ENCODE measurements around the gene ACP5. TPM values are rescaled to one million over a fixed set of nuclear protein-coding genes. Genes with fewer than 3 reads are reported as not detected.

Gene ACP5
- total RNA-seq, 1 experiment from 2014 or later = 2.3 TPM

GRCh38 chr19:11541238-11541637 lies 36.2 kb downstream of the ACP5 start:
- H3K56ac ChIP-seq (ENCODE audit: insufficient read length, low read depth, low read length) = no peak overlapping the region
- H3K4me2 ChIP-seq (ENCODE audit: insufficient read depth, insufficient read length, low read length) = no peak overlapping the region
- no peaks in the 10 kb centered on the region for H4K20me1 ChIP-seq (ENCODE audit: control insufficient read depth, insufficient read depth, insufficient read length)
- H2BK5ac ChIP-seq (ENCODE audit: insufficient read length, low read length) = no peak overlapping the region
- Mint-ChIP-seq H3K9me3 (no peaks in the 10 kb centered on the region; a peak in 1 of 5 replicates), H3K4me1 (peaks cover 13 to 21% of the 10 kb centered on the region in 2 experiments), H3K27ac (no peak overlapping the region), H3K4me3 (no peak overlapping the region), H3K27me3 (ENCODE audit: low read depth) (peaks cover 2% of the 10 kb centered on the region), H3K36me3 (ENCODE audit: insufficient read depth in 1 of 3, low read depth in 3 of 3) (peaks cover 0 to 2% (median 0%) of the 10 kb centered on the region in 3 experiments; a peak in 2 of 7 replicates)
- no peaks in the 10 kb centered on the region for H3K79me1 ChIP-seq (ENCODE audit: insufficient read depth, low read depth, low read length, poor library complexity, severe bottlenecking)
- no peak overlapping the region for H2BK12ac ChIP-seq (ENCODE audit: insufficient read length, low read depth, low read length)
- H4K91ac ChIP-seq (ENCODE audit: insufficient read length, low read depth, low read length) = no peak overlapping the region
- no peaks in the 10 kb centered on the region for H3K9me3 ChIP-seq (ENCODE audit: control insufficient read depth, low read depth, low read length)
- no peak overlapping the region for H3K14ac ChIP-seq (ENCODE audit: insufficient read depth, low read length)
- no peaks in the 10 kb centered on the region for H3K79me2 ChIP-seq (ENCODE audit: insufficient read depth, low read length)
- H2AK5ac ChIP-seq (ENCODE audit: insufficient read length, low read length) = no peak overlapping the region
- H3K23me2 ChIP-seq (ENCODE audit: insufficient read length, low read depth, low read length, poor library complexity, severe bottlenecking) = peaks cover 9% of the 10 kb centered on the region
- H2BK20ac ChIP-seq (ENCODE audit: low read depth, low read length, poor library complexity, severe bottlenecking) = no peak overlapping the region
- H4K5ac ChIP-seq (ENCODE audit: insufficient read length, low read depth, low read length) = no peak overlapping the region
- peaks cover 4% of the 10 kb centered on the region; the same call in 1 of the 2 replicates for H3K4me1 ChIP-seq (ENCODE audit: insufficient read depth, low read length)
- no peak overlapping the region for H3T11ph ChIP-seq (ENCODE audit: low read length)
- H3K27ac ChIP-seq (ENCODE audit: insufficient read length, low read depth, low read length) = no peak overlapping the region
- no CpG with 5 or more reads among the region's 3 CpGs for WGBS (ENCODE audit: extremely low coverage, insufficient read length, low lambda C conversion rate)
- no peak overlapping the region for H4K8ac ChIP-seq (replicated peaks; ENCODE audit: insufficient read length, low read depth, low read length)
- no peak overlapping the region for H3K9ac ChIP-seq (ENCODE audit: extremely low read depth, insufficient read length, low read length)
- H2BK120ac ChIP-seq (ENCODE audit: low read depth, low read length, poor library complexity, severe bottlenecking) = no peak overlapping the region
- H3K4ac ChIP-seq (ENCODE audit: low read depth, low read length) = no peak overlapping the region
- H2AFZ ChIP-seq (ENCODE audit: low read length) = no peak overlapping the region
- H3K23ac ChIP-seq (ENCODE audit: insufficient read length, low read depth, low read length) = no peak overlapping the region
- H3K18ac ChIP-seq (ENCODE audit: insufficient read length, low read depth, low read length) = no peak overlapping the region
- H3K27me3 ChIP-seq (ENCODE audit: insufficient read depth, low read length) = no peaks in the 10 kb centered on the region
- no peak for DNase-seq
- no peak overlapping the region for H2BK15ac ChIP-seq (ENCODE audit: low read depth, low read length)
- TF ChIP-seq CTCF (conservative IDR thresholded peaks at IDR 0.05) = no peak
